Mucosa of rectum (tissue), 2 donors: ENCODE data around the gene GID8.
"Not testable (repeated sequence)": the region's sequence is repeated elsewhere in the genome, so short reads cannot be mapped to it uniquely, and the experiment has no call there.

ENCODE experiments used
- H3K27ac ChIP-seq, 2 donors: one replicate each; pipeline ENCODE4 v1.7.0; 2013; ENCODE audit warnings: inconsistent platforms in 2 of 2, low read depth in 2 of 2, low read length in 2 of 2
- H3K27me3 ChIP-seq, 2 donors: one replicate each; pipeline ENCODE4 v1.7.0; 2013; ENCODE audit warnings: low read length in 2 of 2; ENCODE audit not compliant: control insufficient read depth in 2 of 2, insufficient read depth in 2 of 2
- H3K36me3 ChIP-seq, 2 donors: one replicate each; pipeline ENCODE4 v1.7.0; 2013; ENCODE audit warnings: low read length in 2 of 2; ENCODE audit not compliant: control insufficient read depth in 2 of 2, insufficient read depth in 2 of 2
- H3K4me1 ChIP-seq, 2 donors: one replicate each; pipeline ENCODE4 v1.7.0; 2013; ENCODE audit warnings: low read length in 2 of 2, mild to moderate bottlenecking in 1 of 2; ENCODE audit not compliant: control insufficient read depth in 2 of 2, insufficient read depth in 2 of 2
- H3K4me3 ChIP-seq, 2 donors: one replicate each; pipeline ENCODE4 v1.7.0; 2013; ENCODE audit warnings: low read length in 2 of 2
- H3K9ac ChIP-seq, 2 donors: one replicate each; pipeline ENCODE4 v1.7.0; 2013; ENCODE audit warnings: low read length in 2 of 2, low read depth in 1 of 2, mild to moderate bottlenecking in 1 of 2
- H3K9me3 ChIP-seq, 2 donors: one replicate each; pipeline ENCODE4 v1.7.0; 2013; ENCODE audit warnings: low read length in 2 of 2; ENCODE audit not compliant: control insufficient read depth in 2 of 2
- donor health status: healthy.
- donor health status: Normal muscosa, but diverticular disease.

Gene GID8

DNA sequence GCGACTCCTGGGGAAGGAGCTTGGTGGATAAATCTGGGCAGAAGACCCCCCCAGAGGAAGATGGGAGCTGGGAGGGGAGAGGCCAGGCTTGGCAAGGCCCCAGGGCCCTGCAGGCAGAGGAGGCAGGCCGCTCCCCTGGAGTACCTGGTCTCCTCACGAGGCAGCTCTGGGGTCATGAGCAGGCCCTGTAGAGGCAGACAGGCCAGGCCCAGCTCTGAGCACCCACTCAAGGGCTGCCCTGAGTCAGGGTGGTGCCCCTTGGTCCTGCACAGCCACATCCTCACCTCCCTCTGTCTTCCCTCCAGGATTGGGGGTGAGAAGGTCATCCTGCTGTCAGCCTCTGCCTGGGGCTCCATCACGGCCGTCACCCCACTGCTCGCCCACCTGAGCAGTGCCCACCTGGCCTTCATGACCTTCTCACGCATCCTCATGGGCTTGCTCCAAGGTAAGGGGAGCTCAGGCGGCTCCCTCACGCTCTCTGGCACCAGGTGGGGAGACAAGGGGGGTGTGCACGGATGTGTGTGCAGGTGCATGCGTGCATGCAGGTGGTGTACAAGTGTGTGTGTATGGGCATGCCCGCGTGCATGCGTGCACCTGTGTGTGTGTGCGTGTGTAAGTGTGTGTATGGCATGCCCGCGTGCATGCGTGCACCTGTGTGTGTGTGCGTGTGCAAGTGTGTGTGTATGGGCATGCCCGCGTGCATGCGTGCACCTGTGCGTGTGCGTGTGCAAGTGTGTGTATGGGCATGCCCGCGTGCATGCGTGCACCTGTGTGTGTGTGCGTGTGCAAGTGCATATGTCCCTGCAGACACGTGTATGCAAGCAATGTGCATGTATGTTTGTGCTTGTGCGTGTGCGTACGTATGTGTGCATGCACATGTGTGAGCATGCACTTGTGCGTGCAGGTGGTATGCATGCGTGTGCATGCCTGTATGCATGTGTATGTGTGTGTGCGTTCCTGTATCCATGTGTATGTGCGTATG, 19.5 kb downstream of the GID8 start:
- Histone ChIP-seq H3K9ac (no peak overlapping the region), H3K4me3 (no peak overlapping the region), H3K36me3 (peaks cover 8 to 20% of the 10 kb centered on the region in 2 donors), H3K27ac (no peak overlapping the region), H3K27me3 (no peaks in the 10 kb centered on the region), H3K9me3 (no peaks in the 10 kb centered on the region), H3K4me1 (peaks cover 27 to 29% of the 10 kb centered on the region in 2 donors)

DNA sequence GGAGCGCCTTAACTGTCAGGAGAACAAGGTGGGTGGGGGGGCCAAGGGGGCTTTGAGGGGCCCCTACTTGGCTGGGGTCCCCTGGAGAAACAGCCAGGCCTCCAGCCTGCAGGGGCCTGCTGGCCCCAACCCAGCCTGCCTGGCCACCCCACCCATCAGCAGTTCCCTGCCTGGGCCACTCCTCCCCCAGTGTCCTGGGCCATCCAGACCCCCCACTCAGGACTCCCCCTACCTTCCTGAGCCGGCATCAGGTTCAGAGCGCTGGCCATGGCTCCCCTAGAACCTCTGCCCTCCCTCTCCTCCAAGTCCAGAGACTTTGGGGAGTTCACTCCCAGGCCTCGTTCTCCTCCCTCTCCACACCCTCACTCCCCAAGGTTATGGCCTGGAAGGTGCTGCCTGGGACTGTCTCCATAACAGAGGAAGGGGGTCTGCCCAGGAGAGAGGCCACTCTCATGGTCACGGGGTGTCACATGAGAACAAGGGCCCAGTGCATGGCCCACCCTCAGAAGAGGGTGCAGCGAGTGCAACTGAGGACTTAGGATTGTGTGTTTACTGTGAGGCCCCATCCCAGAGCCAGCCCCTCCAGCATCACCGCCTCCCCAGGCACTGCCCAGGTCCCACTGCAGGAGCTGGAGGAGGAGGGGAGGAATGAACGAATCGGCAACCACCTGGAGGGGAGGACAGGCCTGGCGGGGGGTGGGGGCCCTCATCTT, 20.6 kb downstream of the GID8 start:
- Histone ChIP-seq H3K4me3 (no peak overlapping the region), H3K36me3 (peaks cover 11 to 25% of the 10 kb centered on the region in 2 donors), H3K27me3 (no peaks in the 10 kb centered on the region), H3K9me3 (no peaks in the 10 kb centered on the region), H3K27ac (no peak overlapping the region), H3K4me1 (peaks cover 20 to 21% of the 10 kb centered on the region in 2 donors), H3K9ac (no peak overlapping the region)

DNA sequence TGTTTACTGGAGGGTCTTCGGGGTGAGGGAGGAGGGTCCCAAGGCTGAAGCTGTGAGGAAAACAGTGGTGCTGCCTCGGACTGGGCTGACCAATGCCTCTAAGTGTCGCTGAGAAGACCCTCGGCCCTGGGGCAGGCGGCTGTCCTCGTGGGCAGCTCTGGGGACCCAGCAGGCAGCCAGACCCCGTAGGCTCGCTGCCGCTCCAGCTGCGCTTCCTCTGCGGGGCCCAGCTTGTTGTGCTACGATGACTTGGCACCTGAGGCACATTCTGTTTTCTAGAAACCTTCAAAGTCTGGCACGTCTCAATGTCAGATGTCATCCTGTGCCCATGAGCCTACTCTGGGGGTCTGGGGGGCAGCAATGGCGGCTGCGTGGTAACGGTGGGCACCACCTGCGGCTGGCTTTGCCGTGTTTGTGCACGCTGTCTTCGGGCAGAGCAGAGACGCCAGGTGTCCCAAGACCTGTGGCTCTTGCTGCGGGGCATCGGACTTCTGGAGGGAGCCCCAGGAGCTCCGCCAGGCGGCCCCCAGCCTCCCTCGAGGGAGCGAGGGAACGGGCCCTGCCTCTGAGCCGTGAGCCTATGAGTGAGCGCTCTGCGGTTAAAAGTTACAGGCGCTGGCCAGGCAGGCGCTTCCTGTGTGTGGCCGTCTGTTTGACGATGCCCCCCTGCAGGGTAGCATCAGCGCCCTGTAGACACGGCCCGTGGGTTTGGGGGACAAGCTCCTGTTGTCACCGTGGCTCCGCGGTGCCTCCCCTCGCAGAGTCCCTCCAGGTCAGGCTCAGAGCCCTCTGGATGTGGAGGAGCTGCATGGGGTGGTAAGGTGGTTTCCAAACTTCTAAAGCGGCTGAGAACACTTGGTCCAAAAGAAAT, 21.4 kb downstream of the GID8 start:
- no peaks in the 10 kb centered on the region for H3K27me3 ChIP-seq
- peaks cover 13 to 25% of the 10 kb centered on the region in 2 donors for H3K36me3 ChIP-seq
- no peak overlapping the region for H3K4me3 ChIP-seq
- no peak overlapping the region for H3K9ac ChIP-seq
- H3K4me1 ChIP-seq: peaks cover 15 to 16% of the 10 kb centered on the region in 2 donors
- H3K9me3 ChIP-seq: no peaks in the 10 kb centered on the region
- no peak overlapping the region for H3K27ac ChIP-seq

DNA sequence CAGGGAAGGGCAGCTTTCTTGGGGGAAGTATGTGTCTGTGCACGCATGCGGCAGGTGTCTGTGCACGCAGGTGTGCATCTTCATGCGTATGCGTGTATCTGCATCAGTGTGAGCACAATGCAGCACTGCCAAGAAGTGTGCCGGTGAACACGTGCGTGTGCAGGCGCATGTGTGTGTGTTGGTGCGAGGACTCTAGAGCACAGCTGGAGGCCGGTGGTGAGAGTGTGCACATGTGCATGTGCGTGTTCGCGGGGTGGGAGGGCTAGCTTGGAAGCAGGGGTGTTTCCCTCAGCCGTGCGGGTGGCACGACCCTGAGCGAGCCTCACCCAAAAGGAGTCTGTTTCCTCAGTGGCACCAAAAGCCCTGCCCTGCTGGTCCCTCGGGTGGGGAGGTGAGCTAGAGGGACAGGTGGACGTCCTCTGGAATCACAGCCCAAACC, 22.1 kb downstream of the GID8 start:
- peaks cover 9% of the 10 kb centered on the region in 2 donors for H3K4me1 ChIP-seq
- H3K4me3 ChIP-seq: no peak overlapping the region
- H3K9me3 ChIP-seq: no peaks in the 10 kb centered on the region
- no peaks in the 10 kb centered on the region for H3K27me3 ChIP-seq
- H3K27ac ChIP-seq: no peak overlapping the region
- H3K9ac ChIP-seq: no peak overlapping the region
- peaks cover 15 to 29% of the 10 kb centered on the region in 2 donors for H3K36me3 ChIP-seq

DNA sequence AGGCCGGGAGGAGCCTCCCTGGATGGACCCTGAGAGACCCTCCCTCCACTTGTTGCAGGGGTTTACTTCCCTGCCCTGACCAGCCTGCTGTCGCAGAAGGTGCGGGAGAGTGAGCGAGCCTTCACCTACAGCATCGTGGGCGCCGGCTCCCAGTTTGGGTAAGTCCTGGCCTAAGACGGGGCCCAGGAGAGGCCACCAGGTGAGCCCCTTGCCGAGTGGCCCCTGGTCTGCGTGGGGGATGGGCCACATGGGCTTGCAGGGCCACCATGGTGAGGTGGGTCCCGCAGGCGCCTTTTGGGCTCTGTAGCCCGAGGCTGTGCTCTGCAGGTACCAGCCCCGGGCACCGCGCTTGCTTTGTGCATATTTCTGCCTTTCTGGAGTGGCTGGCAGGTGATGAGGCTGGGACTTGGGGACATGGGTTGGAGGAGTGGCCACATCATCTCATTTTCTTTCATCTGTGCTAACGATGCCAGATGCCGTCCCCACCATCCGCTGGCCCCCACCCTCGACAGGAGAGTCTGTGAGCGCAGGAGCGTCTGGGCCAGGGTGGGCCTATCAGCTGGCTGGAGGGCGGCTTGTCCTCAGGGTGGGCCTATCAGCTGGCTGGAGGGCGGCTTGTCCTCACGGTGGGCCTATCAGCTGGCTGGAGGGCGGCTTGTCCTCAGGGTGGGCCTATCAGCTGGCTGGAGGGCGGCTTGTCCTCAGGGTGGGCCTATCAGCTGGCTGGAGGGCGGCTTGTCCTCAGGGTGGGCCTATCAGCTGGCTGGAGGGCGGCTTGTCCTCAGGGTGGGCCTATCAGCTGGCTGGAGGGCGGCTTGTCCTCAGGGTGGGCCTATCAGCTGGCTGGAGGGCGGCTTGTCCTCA, 22.7 kb downstream of the GID8 start:
- not testable (repeated sequence) for H3K27me3 ChIP-seq, H3K9me3 ChIP-seq, H3K4me3 ChIP-seq, H3K4me1 ChIP-seq, H3K9ac ChIP-seq, H3K27ac ChIP-seq
- peaks cover 15 to 29% of the 10 kb centered on the region in 2 donors for H3K36me3 ChIP-seq

DNA sequence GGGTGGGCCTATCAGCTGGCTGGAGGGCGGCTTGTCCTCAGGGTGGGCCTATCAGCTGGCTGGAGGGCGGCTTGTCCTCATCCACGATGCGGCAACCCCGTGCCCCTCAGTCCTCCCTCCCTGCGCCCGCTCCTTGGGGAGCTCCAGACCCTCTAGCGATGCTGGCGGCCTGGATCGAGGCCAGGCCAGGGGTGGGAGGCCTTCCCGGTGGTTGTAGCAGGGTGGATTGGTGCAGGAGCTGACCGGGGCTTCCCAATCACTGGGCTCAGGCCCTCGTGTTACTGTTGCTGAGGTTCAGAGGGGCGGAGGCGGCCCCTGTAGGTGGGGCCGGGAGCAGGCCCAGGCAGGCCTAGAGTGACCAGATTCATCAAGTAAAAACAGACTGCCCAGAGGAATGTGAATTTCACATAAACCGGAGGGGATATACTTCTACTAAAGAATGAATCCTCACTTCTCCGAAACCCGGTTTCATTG, 23.4 kb downstream of the GID8 start:
- Histone ChIP-seq H3K9ac (no peak overlapping the region), H3K4me1 (no peaks in the 10 kb centered on the region), H3K27ac (no peak overlapping the region), H3K27me3 (no peaks in the 10 kb centered on the region), H3K36me3 (peaks cover 15 to 29% of the 10 kb centered on the region in 2 donors), H3K4me3 (no peak overlapping the region), H3K9me3 (no peaks in the 10 kb centered on the region)

DNA sequence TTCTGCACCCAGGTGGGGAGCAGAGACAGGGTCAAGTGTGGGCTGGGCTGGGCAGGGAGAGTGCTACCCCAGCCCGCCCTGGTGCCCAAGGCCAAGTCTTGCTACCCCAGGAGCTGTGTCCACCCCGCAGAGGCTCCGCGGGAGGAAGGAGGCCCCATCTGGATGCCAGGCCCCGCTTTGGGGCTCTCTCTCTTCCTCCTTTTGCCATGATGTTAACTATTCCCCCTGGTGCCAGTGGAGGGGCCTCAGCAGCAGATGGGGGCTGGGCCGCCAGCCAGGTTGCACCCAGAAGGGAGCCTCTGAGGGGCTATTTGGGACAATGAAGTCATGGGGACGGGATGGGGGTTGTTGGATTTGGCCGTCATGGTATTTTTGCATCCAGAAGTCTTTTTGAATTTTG, 23.9 kb downstream of the GID8 start:
- Histone ChIP-seq H3K4me1 (no peaks in the 10 kb centered on the region), H3K27me3 (no peaks in the 10 kb centered on the region), H3K9ac (no peak overlapping the region), H3K4me3 (no peak overlapping the region), H3K36me3 (peaks cover 15 to 29% of the 10 kb centered on the region in 2 donors), H3K27ac (no peak overlapping the region), H3K9me3 (no peaks in the 10 kb centered on the region)

DNA sequence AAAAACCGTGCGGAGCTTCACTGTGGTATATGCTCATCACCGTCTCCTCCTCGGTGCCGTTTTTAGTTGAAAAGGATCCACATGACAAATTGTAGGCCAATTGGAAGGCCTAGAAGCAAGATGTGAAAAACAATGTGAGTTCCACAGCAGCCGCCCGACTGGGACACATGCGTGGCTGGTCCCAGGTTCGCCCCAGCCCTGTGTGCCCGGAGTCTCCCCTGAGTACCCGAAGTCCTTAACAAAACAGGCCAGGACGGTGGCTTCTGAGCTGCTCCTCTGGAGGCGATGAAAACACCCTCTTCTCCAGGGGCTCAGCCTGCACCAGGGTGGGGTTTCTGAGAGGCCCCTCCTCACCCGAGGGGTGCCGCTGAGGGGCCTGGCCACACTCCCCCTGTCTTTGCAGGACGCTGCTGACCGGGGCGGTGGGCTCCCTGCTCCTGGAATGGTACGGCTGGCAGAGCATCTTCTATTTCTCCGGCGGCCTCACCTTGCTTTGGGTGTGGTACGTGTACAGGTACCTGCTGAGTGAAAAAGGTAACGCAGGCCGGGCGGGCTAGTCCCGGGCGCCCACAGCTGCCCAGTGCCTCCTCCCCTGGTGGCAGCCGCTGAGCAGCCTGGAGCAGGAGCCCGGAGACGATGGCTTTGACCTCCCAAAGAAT, 24.4 kb downstream of the GID8 start:
- H3K36me3 ChIP-seq: peaks cover 14 to 25% of the 10 kb centered on the region in 2 donors
- H3K9ac ChIP-seq: no peak overlapping the region
- no peak overlapping the region for H3K4me3 ChIP-seq

More for the DNA sequence above, 24.4 kb downstream of the GID8 start:
- Histone ChIP-seq H3K27me3 (no peaks in the 10 kb centered on the region), H3K4me1 (no peaks in the 10 kb centered on the region), H3K9me3 (no peaks in the 10 kb centered on the region), H3K27ac (no peak overlapping the region)
